CD14-positive monocyte (primary cell): ENCODE results near the gene SACM1L. TPM values are rescaled to one million over a fixed set of nuclear protein-coding genes. Genes with fewer than 3 reads are reported as not detected.

ENCODE experiments used
- DNase-seq, 3 donors: peaks; one replicate each; pipeline ENCODE4 v3.0.0-alpha.2; 2011 to 2022
- H2AFZ ChIP-seq: 2 replicates; pipeline ENCODE4 v1.6.0; 2012; ENCODE audit warnings: mild to moderate bottlenecking, low read depth, low read length, inconsistent platforms; ENCODE audit not compliant: insufficient read depth, poor library complexity, severe bottlenecking
- H3K27ac ChIP-seq, 2 donors: 1 replicate in 1 of 2; 2 replicates in 1 of 2; pipeline ENCODE4 v1.5.1; 2012 to 2013; ENCODE audit warnings: low read length in 2 of 2, control low read depth in 1 of 2, inconsistent platforms in 1 of 2, low read depth in 1 of 2, mild to moderate bottlenecking in 1 of 2
- H3K27me3 ChIP-seq, 2 donors: one replicate each; pipeline versions ENCODE4 v1.6.0 to v1.6.1; 2011 to 2013; ENCODE audit warnings: low read length in 2 of 2; ENCODE audit not compliant: control insufficient read depth in 2 of 2, insufficient read depth in 2 of 2
- H3K36me3 ChIP-seq, 2 donors: replicated peaks in 1 of 2; 1 replicate in 1 of 2; 2 replicates in 1 of 2; pipeline versions ENCODE4 v1.5.1 to v1.6.1; 2012 to 2013; ENCODE audit warnings: low read length in 2 of 2, control low read depth in 1 of 2, inconsistent platforms in 1 of 2, mild to moderate bottlenecking in 1 of 2; ENCODE audit not compliant: insufficient read depth in 2 of 2, control insufficient read depth in 1 of 2
- H3K4me1 ChIP-seq, 2 donors: 1 replicate in 1 of 2; 2 replicates in 1 of 2; pipeline versions ENCODE4 v1.5.1 to v1.6.1; 2012 to 2013; ENCODE audit warnings: low read length in 2 of 2, control low read depth in 1 of 2, inconsistent platforms in 1 of 2, mild to moderate bottlenecking in 1 of 2, moderate library complexity in 1 of 2; ENCODE audit not compliant: insufficient read depth in 2 of 2, control insufficient read depth in 1 of 2
- H3K4me2 ChIP-seq: replicated peaks from 2 replicates; pipeline ENCODE3; 2012; ENCODE audit warnings: low read length, moderate library complexity, mild to moderate bottlenecking; ENCODE audit not compliant: poor library complexity, severe bottlenecking; ENCODE audit errors: extremely low read depth
- H3K4me3 ChIP-seq, 3 experiments: fragments of 200-600 bp in 1 of 3; sonication (generic) in 1 of 3; replicated peaks in 1 of 3; 1 replicate in 2 of 3; 2 replicates in 1 of 3; pipeline ENCODE4 v1.5.1; 2011 to 2013; ENCODE audit warnings: low read length in 3 of 3, mild to moderate bottlenecking in 3 of 3, control low read depth in 2 of 3, low read depth in 2 of 3, inconsistent platforms in 1 of 3, moderate library complexity in 1 of 3
- H3K79me2 ChIP-seq: 2 replicates; pipeline ENCODE4 v1.6.0; 2012; ENCODE audit warnings: mild to moderate bottlenecking, control low read depth, inconsistent platforms, low read length, moderate library complexity; ENCODE audit not compliant: insufficient read depth
- H3K9ac ChIP-seq: 2 replicates; pipeline ENCODE4 v1.6.0; 2017; ENCODE audit warnings: low read length, mild to moderate bottlenecking; ENCODE audit not compliant: insufficient read depth, poor library complexity, severe bottlenecking
- H3K9me3 ChIP-seq, 2 donors: replicated peaks in 1 of 2; 1 replicate in 1 of 2; 2 replicates in 1 of 2; pipeline versions ENCODE4 v1.5.1 to v1.6.1; 2012 to 2013; ENCODE audit warnings: low read length in 2 of 2, control low read depth in 1 of 2; ENCODE audit not compliant: control insufficient read depth in 1 of 2, insufficient read depth in 1 of 2
- H4K20me1 ChIP-seq: 2 replicates; pipeline ENCODE4 v1.6.0; 2012; ENCODE audit warnings: mild to moderate bottlenecking, low read length, control low read depth, moderate library complexity; ENCODE audit not compliant: insufficient read depth
- H3K27ac Mint-ChIP-seq, 7 donors: one replicate each; pipeline ENCODE4 v1.8.0; 2020; ENCODE audit warnings: mild to moderate bottlenecking in 7 of 7, mixed read lengths in 7 of 7, moderate library complexity in 6 of 7, inconsistent platforms in 2 of 7
- H3K27me3 Mint-ChIP-seq, 3 donors: one replicate each; pipeline ENCODE4 v1.8.0; 2021 to 2022; ENCODE audit warnings: low read depth in 3 of 3, mild to moderate bottlenecking in 3 of 3, mixed read lengths in 3 of 3, moderate library complexity in 3 of 3, inconsistent platforms in 1 of 3
- H3K36me3 Mint-ChIP-seq, 2 donors: one replicate each; pipeline ENCODE4 v1.8.0; 2020; ENCODE audit warnings: mixed read lengths in 2 of 2, inconsistent platforms in 1 of 2, mild to moderate bottlenecking in 1 of 2
- H3K4me1 Mint-ChIP-seq: one replicate; pipeline ENCODE4 v1.8.0; 2020; ENCODE audit warnings: mild to moderate bottlenecking, mixed read lengths
- H3K4me3 Mint-ChIP-seq, 2 donors: one replicate each; pipeline ENCODE4 v1.8.0; 2020; ENCODE audit warnings: mild to moderate bottlenecking in 2 of 2, mixed read lengths in 2 of 2, moderate library complexity in 1 of 2
- H3K9me3 Mint-ChIP-seq, 7 donors: one replicate each; pipeline ENCODE4 v1.8.0; 2020 to 2022; ENCODE audit warnings: mixed read lengths in 7 of 7, mild to moderate bottlenecking in 6 of 7, moderate library complexity in 6 of 7, inconsistent platforms in 2 of 7
- WGBS: methylation state at CpG from one replicate; pipeline ENCODE4 v1.1.5; 2013; ENCODE audit warnings: missing lambda C conversion rate; ENCODE audit not compliant: insufficient coverage; 5-methylcytosine and 5-hydroxymethylcytosine counted together
- intact Hi-C, 2 donors: fragments of 100-400 bp; cut with micrococcal nuclease; formaldehyde crosslinking; loops; one replicate each; pipeline versions ENCODE4 v1.15.0 to v1.15.1; 2023
- polyA plus RNA-seq, 3 donors: library from polyadenylated mRNA; depleted of rRNA in 1 of 3; unstranded in 2 of 3; stranded (reverse) in 1 of 3; fragments of 300-500 nt in 2 of 3; fragments of >200 nt in 1 of 3; fragmentation: Illumina TruSeq in 2 of 3; gene quantifications; 1 replicate in 2 of 3; 2 replicates in 1 of 3; pipeline ENCODE4 v1.2.3, GENCODE V29; 2012 to 2021
- small RNA-seq: library from RNA; depleted of rRNA; stranded (forward); fragments of <200 nt; gene quantifications from one replicate; pipeline ENCODE3, GENCODE V24; 2012; ENCODE audit warnings: low read depth; ENCODE audit not compliant: insufficient read length
- TF ChIP-seq, protein P1 (sequence below): fragments of 200-600 bp; IDR thresholded peaks from one replicate; pipeline ENCODE4 v1.8.0; 2022; ENCODE audit warnings: antibody characterized with exemption, mild to moderate bottlenecking

Gene SACM1L
- polyA plus RNA-seq, 3 donors: 14.6 to 25.7 (median 21.5) TPM

DNA sequence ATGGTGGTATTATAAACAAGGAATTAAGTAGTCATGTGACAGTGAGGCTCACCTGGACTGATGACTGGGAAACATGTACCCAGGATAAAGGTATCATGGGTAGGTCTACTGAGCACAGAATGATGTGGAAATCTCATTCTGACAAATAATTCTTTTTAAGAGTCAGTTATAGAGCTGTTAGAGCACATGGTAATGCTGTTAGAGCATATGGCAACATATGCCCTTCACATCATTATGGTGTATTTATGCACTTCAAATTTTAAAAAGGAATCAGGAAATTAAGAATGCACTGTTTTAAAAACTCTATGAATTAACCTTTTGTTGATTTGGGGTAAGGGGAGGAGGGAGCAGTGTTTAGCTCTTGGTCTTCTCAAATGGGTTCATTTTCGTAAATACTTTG lies 105.5 kb downstream of the SACM1L start:
- H3K36me3 ChIP-seq: no peaks in the 10 kb centered on the region
- Mint-ChIP-seq H3K4me3 (peak overlapping the region in 1 of 2 donors; percentile 58), H3K27ac (no peak overlapping the region), H3K36me3 (peaks cover 0 to 2% of the 10 kb centered on the region in 2 donors), H3K4me1 (peaks cover 23% of the 10 kb centered on the region), H3K9me3 (peaks cover 2 to 12% (median 7%) of the 10 kb centered on the region in 7 donors), H3K27me3 (peaks cover 49 to 62% (median 55%) of the 10 kb centered on the region in 3 donors)
- TF ChIP-seq, protein P1, sequence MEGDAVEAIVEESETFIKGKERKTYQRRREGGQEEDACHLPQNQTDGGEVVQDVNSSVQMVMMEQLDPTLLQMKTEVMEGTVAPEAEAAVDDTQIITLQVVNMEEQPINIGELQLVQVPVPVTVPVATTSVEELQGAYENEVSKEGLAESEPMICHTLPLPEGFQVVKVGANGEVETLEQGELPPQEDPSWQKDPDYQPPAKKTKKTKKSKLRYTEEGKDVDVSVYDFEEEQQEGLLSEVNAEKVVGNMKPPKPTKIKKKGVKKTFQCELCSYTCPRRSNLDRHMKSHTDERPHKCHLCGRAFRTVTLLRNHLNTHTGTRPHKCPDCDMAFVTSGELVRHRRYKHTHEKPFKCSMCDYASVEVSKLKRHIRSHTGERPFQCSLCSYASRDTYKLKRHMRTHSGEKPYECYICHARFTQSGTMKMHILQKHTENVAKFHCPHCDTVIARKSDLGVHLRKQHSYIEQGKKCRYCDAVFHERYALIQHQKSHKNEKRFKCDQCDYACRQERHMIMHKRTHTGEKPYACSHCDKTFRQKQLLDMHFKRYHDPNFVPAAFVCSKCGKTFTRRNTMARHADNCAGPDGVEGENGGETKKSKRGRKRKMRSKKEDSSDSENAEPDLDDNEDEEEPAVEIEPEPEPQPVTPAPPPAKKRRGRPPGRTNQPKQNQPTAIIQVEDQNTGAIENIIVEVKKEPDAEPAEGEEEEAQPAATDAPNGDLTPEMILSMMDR: no peak
- H2AFZ ChIP-seq: no peak overlapping the region
- no CpG with 5 or more reads among the region's 1 CpG for WGBS
- H3K27ac ChIP-seq: no peak overlapping the region
- H3K4me1 ChIP-seq: peaks cover 10 to 12% of the 10 kb centered on the region in 2 donors
- H3K9me3 ChIP-seq: peaks cover 9 to 11% of the 10 kb centered on the region in 2 donors
- intact Hi-C loops: no loop called here
- H3K4me3 ChIP-seq: no peak overlapping the region
- no peak for DNase-seq
- H4K20me1 ChIP-seq: no peaks in the 10 kb centered on the region
- H3K4me2 ChIP-seq: no peak overlapping the region
- no peaks in the 10 kb centered on the region for H3K79me2 ChIP-seq
- H3K9ac ChIP-seq: no peak overlapping the region
- peaks cover 37 to 52% of the 10 kb centered on the region in 2 donors for H3K27me3 ChIP-seq

Small RNA genes lying within 50 kb of the gene (small RNA-seq; reads per million reads assigned to genes)
- not detected for gene RN7SL145P

Other genes starting within 250 kb of the SACM1L start
- 10 to 100 TPM in 1 of 3 donors, 1 to 10 TPM in 2; 6.0 to 16.7 (median 8.5) TPM for gene LIMD1, start 94.6 kb upstream of the SACM1L start, polyA plus RNA-seq
- gene SLC6A20, start 107.1 kb downstream of the SACM1L start, polyA plus RNA-seq: not detected
- 10 to 100 TPM in 1 of 3 donors, 1 to 10 TPM in 2; 7.3 to 10.5 (median 7.5) TPM for gene LZTFL1, start 152.7 kb downstream of the SACM1L start, polyA plus RNA-seq
- gene CCR9, start 197.1 kb downstream of the SACM1L start, polyA plus RNA-seq: not detected